ENCODE data around the gene RASSF7. TPM values are rescaled to one million over a fixed set of nuclear protein-coding genes. Genes with fewer than 3 reads are reported as not detected.

RASSF7 gene
- total RNA-seq, 4 donors from 2014 or later, result 80.9 to 340 (median 172) TPM

- no peaks in the 10 kb centered on the region for H3K27me3 ChIP-seq
These were observed 36.5 kb downstream of the RASSF7 start for GRCh38 chr11:597166-597725.

DNA sequence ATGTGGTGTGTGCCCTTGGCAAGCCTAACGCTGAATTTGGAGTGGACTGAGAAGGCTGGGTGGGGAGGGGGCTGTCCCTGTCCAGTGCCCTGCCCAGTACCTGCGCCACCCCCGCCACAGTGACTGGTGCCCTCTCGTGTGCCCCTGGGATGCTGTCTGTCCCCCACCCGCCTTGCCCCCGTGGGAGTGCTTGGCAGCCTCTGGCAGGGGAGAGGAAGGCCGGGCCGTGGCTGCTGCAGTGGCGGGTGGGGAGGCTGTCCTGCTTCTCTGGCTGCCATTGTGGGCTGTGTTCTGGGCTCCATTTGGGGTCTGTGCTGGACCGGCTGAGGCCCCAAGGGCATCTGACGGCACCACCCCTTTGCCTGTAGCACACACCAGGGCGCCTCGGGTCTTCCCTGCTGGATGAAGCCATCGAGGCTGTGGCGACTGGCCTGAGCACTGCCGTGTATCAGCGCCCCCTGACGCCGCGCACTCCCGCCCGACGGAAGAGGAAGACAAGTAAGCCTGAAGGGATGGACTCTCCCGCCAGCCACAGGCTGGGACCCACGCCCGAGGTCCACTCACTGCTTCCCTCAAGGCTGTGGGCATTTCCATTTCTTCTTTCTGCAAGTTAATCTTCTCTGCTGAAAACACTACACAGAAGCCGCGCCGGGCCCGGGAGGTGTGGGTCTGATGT is 37.4 kb downstream of the RASSF7 start:
- H3K4me1 ChIP-seq, result no peaks in the 10 kb centered on the region
- no peak overlapping the region for H3K27ac ChIP-seq
- no peaks in the 10 kb centered on the region for H3K27me3 ChIP-seq
- TF ChIP-seq CTCF (IDR thresholded peaks at IDR 0.05) (no peak), POLR2A (IDR thresholded peaks at IDR 0.05) (no peak)
- H3K36me3 ChIP-seq, result peaks cover 0 to 99% (median 0%) of the 10 kb centered on the region in 3 donors
- H3K4me3 ChIP-seq, result no peak overlapping the region
- DNase-seq, result no peak
- no peaks in the 10 kb centered on the region for H3K9me3 ChIP-seq

More at GRCh38 chr11:597166-597725, 36.5 kb downstream of the RASSF7 start:
- peaks cover 0 to 99% (median 0%) of the 10 kb centered on the region in 3 donors for H3K36me3 ChIP-seq
- H3K9me3 ChIP-seq, result no peaks in the 10 kb centered on the region
- H3K4me3 ChIP-seq, result no peak overlapping the region
- H3K4me1 ChIP-seq, result no peaks in the 10 kb centered on the region
- no peak overlapping the region for H3K27ac ChIP-seq
- TF ChIP-seq POLR2A (IDR thresholded peaks at IDR 0.05), result no peak
- no peak for TF ChIP-seq CTCF (IDR thresholded peaks at IDR 0.05)
- no peak for DNase-seq

- H3K27ac ChIP-seq, result no peak overlapping the region
- no peaks in the 10 kb centered on the region for H3K27me3 ChIP-seq
- H3K4me3 ChIP-seq, result no peak overlapping the region
- H3K4me1 ChIP-seq, result no peaks in the 10 kb centered on the region
- H3K9me3 ChIP-seq, result no peaks in the 10 kb centered on the region
- peaks cover 0 to 100% (median 5%) of the 10 kb centered on the region in 3 donors for H3K36me3 ChIP-seq
- TF ChIP-seq POLR2A (IDR thresholded peaks at IDR 0.05), result no peak
- TF ChIP-seq CTCF (IDR thresholded peaks at IDR 0.05), result no peak
- no peak for DNase-seq
These were observed 40.9 kb downstream of the RASSF7 start for GRCh38 chr11:601573-602245.

- H3K9me3 ChIP-seq, result no peaks in the 10 kb centered on the region
- H3K27me3 ChIP-seq, result no peaks in the 10 kb centered on the region
- no peak for DNase-seq
- no peaks in the 10 kb centered on the region for H3K4me1 ChIP-seq
- TF ChIP-seq POLR2A (IDR thresholded peaks at IDR 0.05), result no peak
- TF ChIP-seq CTCF (IDR thresholded peaks at IDR 0.05), result no peak
- no peak overlapping the region for H3K27ac ChIP-seq
- no peak overlapping the region for H3K4me3 ChIP-seq
- peaks cover 0 to 100% (median 5%) of the 10 kb centered on the region in 3 donors for H3K36me3 ChIP-seq
These were observed 42.4 kb downstream of the RASSF7 start for GRCh38 chr11:603154-603553.

- Histone ChIP-seq H3K36me3 (peaks cover 0 to 100% (median 5%) of the 10 kb centered on the region in 3 donors), H3K4me1 (no peaks in the 10 kb centered on the region), H3K27ac (no peak overlapping the region), H3K9me3 (no peaks in the 10 kb centered on the region), H3K4me3 (no peak overlapping the region), H3K27me3 (no peaks in the 10 kb centered on the region)
- no peak for DNase-seq
- TF ChIP-seq POLR2A (IDR thresholded peaks at IDR 0.05) (no peak), CTCF (IDR thresholded peaks at IDR 0.05) (no peak)
These were observed 44.7 kb downstream of the RASSF7 start for GRCh38 chr11:605286-606129.
